Measurements from ENCODE around the gene EDEM3. TPM values are rescaled to one million over a fixed set of nuclear protein-coding genes. Genes with fewer than 3 reads are reported as not detected.

The EDEM3 gene
- polyA plus RNA-seq, 2 of the 4 experiments (the other 2 are of a cell fraction), result 10.5 to 24.2 TPM

GRCh38 chr1:184724843-184725242 lies 29.8 kb downstream of the EDEM3 start (continued):
- no peak for TF ChIP-seq NR3C1 (IDR thresholded peaks at IDR 0.05)

GRCh38 chr1:184716158-184716557 lies 38.5 kb downstream of the EDEM3 start:
- H3K4me1 ChIP-seq, result no peaks in the 10 kb centered on the region
- no peak for FAIRE-seq
- no peak overlapping the region for H3K27ac ChIP-seq
- TF ChIP-seq CBX2 (IDR thresholded peaks at IDR 0.05; ENCODE audit: borderline replicate concordance, low read depth) (no peak), EHF (CRISPR knock-in tag; IDR thresholded peaks at IDR 0.05) (no peak), BHLHE40 (IDR thresholded peaks at IDR 0.05; ENCODE audit: low read depth, low read length) (no peak), FOSL2 (IDR thresholded peaks at IDR 0.05) (no peak), FOSL2 (CRISPR knock-in tag; IDR thresholded peaks at IDR 0.05) (no peak), PBX3 (IDR thresholded peaks at IDR 0.05) (no peak), RNF2 (IDR thresholded peaks at IDR 0.05; ENCODE audit: borderline replicate concordance, low read depth) (no peak), JUNB (IDR thresholded peaks at IDR 0.05) (no peak), RCOR1 (IDR thresholded peaks at IDR 0.05; ENCODE audit: low read depth, low read length) (no peak), RFX5 (IDR thresholded peaks at IDR 0.05) (no peak), FOSB (CRISPR knock-in tag; IDR thresholded peaks at IDR 0.05) (no peak), REST (IDR thresholded peaks at IDR 0.05) (no peak), MAX (IDR thresholded peaks at IDR 0.05) (no peak), KDM1A (IDR thresholded peaks at IDR 0.05; ENCODE audit: low read depth) (no peak), HOXB5 (CRISPR knock-in tag; IDR thresholded peaks at IDR 0.05) (no peak), POLR2A (IDR thresholded peaks at IDR 0.05; ENCODE audit: low read length) (no peak), TP53 (CRISPR knock-in tag; IDR thresholded peaks at IDR 0.05) (no peak)
- ChIA-PET POLR2A (no interaction called here), CTCF (interaction anchor here (0.9 kb wide), 1 partner anchor 52 kb away, joined by 4 read pairs; no protein-coding TSS in a partner anchor)
- DNase-seq (ENCODE audit: low read depth in 1 of 2, low spot score in 1 of 2), result no peak
- H3K4me2 ChIP-seq, result no peak overlapping the region
- no peaks in the 10 kb centered on the region for H3K9me3 ChIP-seq
- no peak for ATAC-seq
- WGBS (ENCODE audit: missing lambda C conversion rate), result 78% methylated on average over 2 of the region's 2 CpGs
- H3K4me3 ChIP-seq, result no peak overlapping the region

- H3K9me3 ChIP-seq, result no peaks in the 10 kb centered on the region
- H3K4me2 ChIP-seq, result no peak overlapping the region
- ChIA-PET CTCF (no interaction called here), POLR2A (interaction anchor here (0.6 kb wide), 1 partner anchor 11 kb away, joined by 3 read pairs; no protein-coding TSS in a partner anchor)
- no peak for FAIRE-seq
- H3K27ac ChIP-seq, result no peak overlapping the region
- H3K4me3 ChIP-seq, result no peak overlapping the region
- no peaks in the 10 kb centered on the region for H3K4me1 ChIP-seq
- no peak for DNase-seq (ENCODE audit: low read depth in 1 of 2, low spot score in 1 of 2)
- no peak for ATAC-seq
- no peak for TF ChIP-seq HOXA7 (CRISPR knock-in tag; IDR thresholded peaks at IDR 0.05)
- TF ChIP-seq ELK1 (IDR thresholded peaks at IDR 0.05; ENCODE audit: low read depth, low read length), result no peak
- TF ChIP-seq PBX3 (IDR thresholded peaks at IDR 0.05), result no peak
- TF ChIP-seq HMGXB4 (CRISPR knock-in tag; IDR thresholded peaks at IDR 0.05; ENCODE audit: borderline replicate concordance), result no peak
- TF ChIP-seq EHMT2 (IDR thresholded peaks at IDR 0.05; ENCODE audit: low read depth), result no peak
- TF ChIP-seq BHLHE40 (IDR thresholded peaks at IDR 0.05; ENCODE audit: low read depth, low read length), result no peak
- no peak for TF ChIP-seq MYC (IDR thresholded peaks at IDR 0.05; ENCODE audit: borderline replicate concordance, low read length)
- no peak for TF ChIP-seq ZFP36 (IDR thresholded peaks at IDR 0.05; ENCODE audit: borderline replicate concordance, partially characterized antibody)
- TF ChIP-seq SMC3 (IDR thresholded peaks at IDR 0.05), result no peak
- TF ChIP-seq TFCP2L1 (CRISPR knock-in tag; IDR thresholded peaks at IDR 0.05), result no peak
- no peak for TF ChIP-seq RNF2 (IDR thresholded peaks at IDR 0.05; ENCODE audit: borderline replicate concordance, low read depth)
- TF ChIP-seq CHD2 (IDR thresholded peaks at IDR 0.05; ENCODE audit: low read length, partially characterized antibody), result no peak
- no peak for TF ChIP-seq CBX8 (IDR thresholded peaks at IDR 0.05)
- TF ChIP-seq ZNF302 (CRISPR knock-in tag; IDR thresholded peaks at IDR 0.05), result no peak
- TF ChIP-seq JUN (IDR thresholded peaks at IDR 0.05), result no peak
These were observed 45.2 kb downstream of the EDEM3 start for GRCh38 chr1:184709418-184709817.

Data from A549 (cell line).